Activated CD8-positive, alpha-beta memory T cell treated with anti-CD3 and anti-CD28 coated beads, Interleukin-2, amount 10 ng/mL, durations not matched to agents 7 days and 5 days (primary cell): ENCODE measurements around the gene GPR55. TPM values are rescaled to one million over a fixed set of nuclear protein-coding genes. Genes with fewer than 3 reads are reported as not detected.
A peak's percentile ranks its signal among the peaks of the same experiment; 100 is the strongest.

Experiments
- ATAC-seq: fragments of 150-1000 bp; cut with Tn5 transposase; one replicate; pipeline ENCODE4 v1.10.0; 2021; ENCODE audit warnings: moderate library complexity
- CTCF ChIA-PET: fragments of 350-600 bp; sonication (Branson Sonifier 250); formaldehyde crosslinking; loops from one replicate; lab custom pipeline; 2021; ENCODE audit warnings: antibody characterized with exemption; lab: Charles Lee
- DNase-seq: peaks from one replicate; pipeline ENCODE4 v3.0.0-alpha.2; 2020
- H3K27ac Mint-ChIP-seq: one replicate; pipeline ENCODE4 v1.8.0; 2021; ENCODE audit warnings: mild to moderate bottlenecking, mixed read lengths
- H3K27me3 Mint-ChIP-seq: one replicate; pipeline ENCODE4 v1.8.0; 2021; ENCODE audit warnings: mixed read lengths
- H3K36me3 Mint-ChIP-seq: one replicate; pipeline ENCODE4 v1.8.0; 2021; ENCODE audit warnings: mild to moderate bottlenecking, mixed read lengths
- H3K4me1 Mint-ChIP-seq: one replicate; pipeline ENCODE4 v1.8.0; 2021; ENCODE audit warnings: mixed read lengths
- H3K4me3 Mint-ChIP-seq: one replicate; pipeline ENCODE4 v1.8.0; 2021; ENCODE audit warnings: mild to moderate bottlenecking, moderate library complexity, mixed read lengths
- H3K9me3 Mint-ChIP-seq: one replicate; pipeline ENCODE4 v1.8.0; 2022; ENCODE audit warnings: low read depth, mixed read lengths
- total RNA-seq, 2 experiments: library from RNA; stranded (reverse); gene quantifications; one replicate each; pipeline ENCODE4 v1.2.3, GENCODE V29; 2021

Gene GPR55
- total RNA-seq, 2 experiments from 2014 or later, result 42.1 to 58.8 TPM

- DNase-seq, result peak; percentile 56
- ATAC-seq, result no peak
These were observed 59.0 kb downstream of the GPR55 start for GRCh38 chr2:230865766-230866755.

GRCh38 chr2:230865307-230865765, 59.7 kb downstream of the GPR55 start:
- Mint-ChIP-seq H3K27ac (peak overlapping the region; percentile 25), H3K9me3 (no peaks in the 10 kb centered on the region), H3K4me3 (peak overlapping the region; percentile 82), H3K27me3 (peaks cover 46% of the 10 kb centered on the region), H3K4me1 (peaks cover 44% of the 10 kb centered on the region), H3K36me3 (no peaks in the 10 kb centered on the region)
- DNase-seq, result no peak
- CTCF ChIA-PET, result interaction anchor here (0.9 to 2.8 kb wide), 11 partner anchors 10 to 188 kb away, joined by 3 to 8 read pairs (median 5); partner anchors contain the start of gene GPR55
- no peak for ATAC-seq

More at GRCh38 chr2:230865766-230866755, 59.0 kb downstream of the GPR55 start:
- peaks cover 44% of the 10 kb centered on the region for H3K27me3 Mint-ChIP-seq
- H3K36me3 Mint-ChIP-seq, result no peaks in the 10 kb centered on the region
- no peaks in the 10 kb centered on the region for H3K9me3 Mint-ChIP-seq
- CTCF ChIA-PET, result interaction anchor here (0.8 to 2.8 kb wide), 16 partner anchors 10 to 187 kb away, joined by 3 to 9 read pairs (median 5); partner anchors contain the start of gene GPR55
- peak overlapping the region; percentile 82 for H3K4me3 Mint-ChIP-seq
- peak overlapping the region; percentile 55 for H3K27ac Mint-ChIP-seq
- peaks cover 44% of the 10 kb centered on the region for H3K4me1 Mint-ChIP-seq

GRCh38 chr2:230864605-230865306, 60.3 kb downstream of the GPR55 start, which contains the start of gene ITM2C:
TSS of gene ITM2C (plus strand) at chr2:230864942. CDS start at chr2:230865026, 84 bp downstream.
- Mint-ChIP-seq H3K9me3 (no peaks in the 10 kb centered on the region), H3K27me3 (peaks cover 46% of the 10 kb centered on the region), H3K36me3 (no peaks in the 10 kb centered on the region), H3K4me3 (peak within 1 kb of the TSS; percentile 82), H3K4me1 (peaks cover 44% of the 10 kb centered on the region), H3K27ac (peak within 1 kb of the TSS; percentile 34)
- peak; percentile 79 for DNase-seq
- ATAC-seq, result peak; percentile 82
- CTCF ChIA-PET, result interaction anchor here (0.7 to 2.5 kb wide), 11 partner anchors 10 to 188 kb away, joined by 3 to 8 read pairs (median 5); partner anchors contain the start of gene GPR55

GRCh38 chr2:230864122-230864604, 60.9 kb downstream of the GPR55 start:
- Mint-ChIP-seq H3K9me3 (no peaks in the 10 kb centered on the region), H3K4me1 (peaks cover 44% of the 10 kb centered on the region), H3K4me3 (peak overlapping the region; percentile 82), H3K27me3 (peaks cover 51% of the 10 kb centered on the region), H3K27ac (peak overlapping the region; percentile 34), H3K36me3 (no peaks in the 10 kb centered on the region)
- CTCF ChIA-PET, result interaction anchor here (0.7 to 1.5 kb wide), 9 partner anchors 9 to 124 kb away, joined by 3 to 8 read pairs (median 5); partner anchors contain the start of gene GPR55
- no peak for ATAC-seq
- DNase-seq, result no peak

GRCh38 chr2:230863442-230864121, 61.5 kb downstream of the GPR55 start:
- peaks cover 44% of the 10 kb centered on the region for H3K4me1 Mint-ChIP-seq
- peak overlapping the region; percentile 25 for H3K4me3 Mint-ChIP-seq
- ATAC-seq (no peak), DNase-seq (no peak)
- peak overlapping the region; percentile 11 for H3K27ac Mint-ChIP-seq
- no peaks in the 10 kb centered on the region for H3K36me3 Mint-ChIP-seq
- CTCF ChIA-PET, result interaction anchor here (0.9 to 3.8 kb wide), 6 partner anchors 9 to 124 kb away, joined by 3 to 29 read pairs (median 6); no protein-coding TSS in a partner anchor
- no peaks in the 10 kb centered on the region for H3K9me3 Mint-ChIP-seq
- peaks cover 54% of the 10 kb centered on the region for H3K27me3 Mint-ChIP-seq

- Mint-ChIP-seq H3K27ac (no peak overlapping the region), H3K27me3 (peaks cover 57% of the 10 kb centered on the region), H3K4me1 (peaks cover 44% of the 10 kb centered on the region), H3K36me3 (no peaks in the 10 kb centered on the region), H3K4me3 (no peak overlapping the region), H3K9me3 (no peaks in the 10 kb centered on the region)
- CTCF ChIA-PET, result interaction anchor here (0.9 to 3.8 kb wide), 6 partner anchors 10 to 124 kb away, joined by 3 to 29 read pairs (median 4); no protein-coding TSS in a partner anchor
- DNase-seq (peak; percentile 35), ATAC-seq (no peak)
These were observed 62.0 kb downstream of the GPR55 start for GRCh38 chr2:230863031-230863430.

- Mint-ChIP-seq H3K27ac (no peak overlapping the region), H3K4me1 (peaks cover 42% of the 10 kb centered on the region), H3K36me3 (no peaks in the 10 kb centered on the region), H3K4me3 (no peak overlapping the region), H3K9me3 (no peaks in the 10 kb centered on the region), H3K27me3 (peaks cover 64% of the 10 kb centered on the region)
- DNase-seq, result peak; percentile 34
- no peak for ATAC-seq
- CTCF ChIA-PET, result interaction anchor here (1.5 to 3.8 kb wide), 8 partner anchors 9 to 125 kb away, joined by 3 to 29 read pairs (median 6); no protein-coding TSS in a partner anchor
These were observed 62.8 kb downstream of the GPR55 start for GRCh38 chr2:230862292-230862691.

GRCh38 chr2:230861552-230862255, 63.3 kb downstream of the GPR55 start:
- peak overlapping the region; percentile 7 for H3K27ac Mint-ChIP-seq
- H3K9me3 Mint-ChIP-seq, result no peaks in the 10 kb centered on the region
- DNase-seq (peak; percentile 59), ATAC-seq (peak; percentile 42)
- CTCF ChIA-PET, result interaction anchor here (1.0 to 3.8 kb wide), 11 partner anchors 9 to 854 kb away, joined by 3 to 29 read pairs (median 5); no protein-coding TSS in a partner anchor
- peaks cover 36% of the 10 kb centered on the region for H3K4me1 Mint-ChIP-seq
- no peaks in the 10 kb centered on the region for H3K36me3 Mint-ChIP-seq
- peaks cover 67% of the 10 kb centered on the region for H3K27me3 Mint-ChIP-seq
- H3K4me3 Mint-ChIP-seq, result no peak overlapping the region

Other genes starting within 250 kb of the GPR55 start
- gene CAB39, start 212.4 kb downstream of the GPR55 start, total RNA-seq, result 100 to 1,000 TPM; 148 to 174 TPM
- gene ITM2C, start 60.3 kb downstream of the GPR55 start, total RNA-seq, result 100 to 1,000 TPM in 1 of 2 experiments, 10 to 100 TPM in 1; 65.1 to 115 TPM
- gene SPATA3, start 70.9 kb upstream of the GPR55 start, total RNA-seq, result 1 to 10 TPM in 1 of 2 experiments, under 1 TPM in 1; 0.44 to 1.2 TPM
- under 1 TPM in 1 of 2 experiments, not detected in 1; 0.18 TPM for gene C2orf72, start 112.3 kb upstream of the GPR55 start, total RNA-seq
- 100 to 1,000 TPM in 1 of 2 experiments, 10 to 100 TPM in 1; 89.1 to 128 TPM for gene PSMD1, start 131.6 kb upstream of the GPR55 start, total RNA-seq
- not detected for gene HTR2B, start 199.8 kb upstream of the GPR55 start, total RNA-seq